ENCODE results near the gene IER3IP1. TPM values are rescaled to one million over a fixed set of nuclear protein-coding genes. Genes with fewer than 3 reads are reported as not detected.
A peak's percentile ranks its signal among the peaks of the same experiment; 100 is the strongest.

IER3IP1 gene
- total RNA-seq, 4 donors from 2014 or later: 13.0 to 17.0 (median 14.3) TPM

DNA sequence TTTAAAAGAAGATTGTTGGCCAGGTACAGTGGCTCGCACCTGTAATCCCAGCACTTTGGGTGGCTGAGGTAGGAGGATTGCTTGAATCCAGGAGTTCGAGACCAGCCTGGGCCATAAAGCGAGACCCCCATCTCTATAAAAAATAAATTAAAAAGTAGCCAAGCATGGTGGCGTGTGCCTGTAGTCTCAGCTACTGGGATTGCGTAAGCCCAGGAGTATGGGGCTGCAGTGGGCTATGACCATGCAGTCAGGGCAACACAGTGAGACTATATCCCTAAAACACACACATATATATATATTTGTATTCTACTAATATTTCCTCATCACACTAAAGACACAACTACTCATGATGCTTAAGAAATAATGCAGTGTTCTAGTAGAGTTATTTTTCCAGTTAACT, 33.0 kb downstream of the IER3IP1 start:
- ATAC-seq (no peak), DNase-seq (no peak)
- H3K9me3 ChIP-seq: no peaks in the 10 kb centered on the region
- intact Hi-C loops (cut with DNase I; ENCODE audit: low total_unique reads): no loop called here
- no peak overlapping the region for H3K27ac ChIP-seq
- H3K27me3 ChIP-seq: no peaks in the 10 kb centered on the region
- H3K4me3 ChIP-seq: no peak overlapping the region
- in situ Hi-C loops (cut with MboI; ENCODE audit: low sequenced_read_pairs in 4 of 4): no loop called here
- peaks cover 31 to 46% of the 10 kb centered on the region in 2 donors for H3K4me1 ChIP-seq
- no peak for TF ChIP-seq POLR2A (IDR thresholded peaks at IDR 0.05)
- TF ChIP-seq, protein P1, sequence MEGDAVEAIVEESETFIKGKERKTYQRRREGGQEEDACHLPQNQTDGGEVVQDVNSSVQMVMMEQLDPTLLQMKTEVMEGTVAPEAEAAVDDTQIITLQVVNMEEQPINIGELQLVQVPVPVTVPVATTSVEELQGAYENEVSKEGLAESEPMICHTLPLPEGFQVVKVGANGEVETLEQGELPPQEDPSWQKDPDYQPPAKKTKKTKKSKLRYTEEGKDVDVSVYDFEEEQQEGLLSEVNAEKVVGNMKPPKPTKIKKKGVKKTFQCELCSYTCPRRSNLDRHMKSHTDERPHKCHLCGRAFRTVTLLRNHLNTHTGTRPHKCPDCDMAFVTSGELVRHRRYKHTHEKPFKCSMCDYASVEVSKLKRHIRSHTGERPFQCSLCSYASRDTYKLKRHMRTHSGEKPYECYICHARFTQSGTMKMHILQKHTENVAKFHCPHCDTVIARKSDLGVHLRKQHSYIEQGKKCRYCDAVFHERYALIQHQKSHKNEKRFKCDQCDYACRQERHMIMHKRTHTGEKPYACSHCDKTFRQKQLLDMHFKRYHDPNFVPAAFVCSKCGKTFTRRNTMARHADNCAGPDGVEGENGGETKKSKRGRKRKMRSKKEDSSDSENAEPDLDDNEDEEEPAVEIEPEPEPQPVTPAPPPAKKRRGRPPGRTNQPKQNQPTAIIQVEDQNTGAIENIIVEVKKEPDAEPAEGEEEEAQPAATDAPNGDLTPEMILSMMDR (IDR thresholded peaks at IDR 0.05 in 4 of 5, conservative IDR thresholded peaks at IDR 0.05 in 1 of 5): no peak
- no peaks in the 10 kb centered on the region for H3K36me3 ChIP-seq

DNA sequence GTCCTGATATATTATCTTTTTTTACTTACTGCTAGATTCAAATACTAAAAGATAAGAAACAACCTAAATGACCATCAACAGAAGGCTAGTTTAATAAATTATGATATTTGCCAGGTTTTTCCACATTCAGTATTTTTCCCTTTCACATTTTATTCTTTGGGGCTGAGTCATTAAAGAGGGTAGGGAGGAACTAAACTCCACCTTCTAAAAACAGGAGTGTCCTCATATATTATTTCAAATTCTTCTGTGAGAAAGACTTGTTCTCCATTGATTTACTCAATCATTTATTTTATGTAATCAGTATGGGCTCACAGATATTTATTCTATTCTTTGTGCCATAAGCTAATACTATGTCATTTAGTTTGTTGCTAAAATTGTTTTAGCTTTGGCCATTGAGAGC, 34.9 kb downstream of the IER3IP1 start:
- H3K36me3 ChIP-seq: no peaks in the 10 kb centered on the region
- no peaks in the 10 kb centered on the region for H3K27me3 ChIP-seq
- intact Hi-C loops (cut with DNase I; ENCODE audit: low total_unique reads) (no loop called here), in situ Hi-C loops (cut with MboI; ENCODE audit: low sequenced_read_pairs in 4 of 4) (no loop called here)
- H3K4me3 ChIP-seq: no peak overlapping the region
- TF ChIP-seq, protein P1 (IDR thresholded peaks at IDR 0.05 in 4 of 5, conservative IDR thresholded peaks at IDR 0.05 in 1 of 5): no peak
- TF ChIP-seq POLR2A (IDR thresholded peaks at IDR 0.05): no peak
- peaks cover 25 to 35% of the 10 kb centered on the region in 2 donors for H3K4me1 ChIP-seq
- no peak overlapping the region for H3K27ac ChIP-seq
- no peaks in the 10 kb centered on the region for H3K9me3 ChIP-seq
- no peak for DNase-seq
- ATAC-seq: peak; percentile 49 to 52

DNA sequence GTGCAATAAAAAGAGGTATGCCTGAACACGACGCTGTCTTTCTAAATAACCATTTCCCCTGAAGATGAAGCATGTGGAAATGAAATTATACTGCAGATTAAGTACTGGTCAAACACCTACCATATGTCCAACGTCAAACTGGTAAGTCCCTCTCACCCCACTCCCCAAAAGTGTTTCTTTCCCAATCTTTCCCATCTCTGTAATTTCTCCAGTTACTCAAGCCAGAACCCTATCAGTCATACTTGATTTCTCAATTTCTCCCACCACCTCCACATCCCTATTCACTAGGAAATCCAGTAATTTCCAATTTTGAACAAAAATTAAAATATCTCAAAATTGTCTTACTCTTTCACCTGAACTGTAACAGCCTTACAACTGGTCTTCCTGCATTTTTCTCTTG, 55.0 kb downstream of the IER3IP1 start:
- H3K27ac ChIP-seq: no peak overlapping the region
- no peak for TF ChIP-seq POLR2A (IDR thresholded peaks at IDR 0.05)
- TF ChIP-seq, protein P1 (IDR thresholded peaks at IDR 0.05 in 4 of 5, conservative IDR thresholded peaks at IDR 0.05 in 1 of 5): no peak
- no peaks in the 10 kb centered on the region for H3K9me3 ChIP-seq
- H3K4me1 ChIP-seq: no peaks in the 10 kb centered on the region
- in situ Hi-C loops (cut with MboI; ENCODE audit: low sequenced_read_pairs in 4 of 4) (no loop called here), intact Hi-C loops (cut with DNase I; ENCODE audit: low total_unique reads) (no loop called here)
- DNase-seq: no peak
- no peaks in the 10 kb centered on the region for H3K27me3 ChIP-seq
- no peak for ATAC-seq
- no peak overlapping the region for H3K4me3 ChIP-seq
- H3K36me3 ChIP-seq: peaks cover 0 to 4% of the 10 kb centered on the region in 2 donors

DNA sequence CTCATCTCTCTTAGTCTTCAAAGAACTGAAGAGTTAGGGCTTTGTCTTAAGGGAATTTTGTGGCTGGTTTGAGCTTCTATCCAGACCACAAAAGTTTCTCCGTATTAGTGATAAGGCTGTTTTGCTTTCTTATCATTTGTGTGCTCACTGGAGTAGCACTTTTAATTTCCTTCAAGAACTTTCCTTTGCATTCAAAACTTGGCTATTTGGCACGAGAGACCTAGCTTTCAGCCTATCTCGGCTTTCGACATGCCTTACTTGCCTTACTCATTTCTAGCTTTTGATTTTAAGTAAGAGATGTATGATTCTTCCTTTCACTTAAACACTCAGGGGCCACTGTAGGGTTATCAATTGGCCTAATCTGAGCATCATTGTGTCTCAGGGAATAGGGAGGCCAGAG, 55.7 kb downstream of the IER3IP1 start:
- Histone ChIP-seq H3K9me3 (no peaks in the 10 kb centered on the region), H3K27ac (no peak overlapping the region), H3K4me3 (no peak overlapping the region), H3K27me3 (no peaks in the 10 kb centered on the region), H3K4me1 (no peaks in the 10 kb centered on the region), H3K36me3 (peaks cover 0 to 4% of the 10 kb centered on the region in 2 donors)
- TF ChIP-seq POLR2A (IDR thresholded peaks at IDR 0.05): no peak
- TF ChIP-seq, protein P1 (IDR thresholded peaks at IDR 0.05 in 4 of 5, conservative IDR thresholded peaks at IDR 0.05 in 1 of 5): no peak
- in situ Hi-C loops (cut with MboI; ENCODE audit: low sequenced_read_pairs in 4 of 4) (no loop called here), intact Hi-C loops (cut with DNase I; ENCODE audit: low total_unique reads) (no loop called here)
- ATAC-seq: no peak
- no peak for DNase-seq

DNA sequence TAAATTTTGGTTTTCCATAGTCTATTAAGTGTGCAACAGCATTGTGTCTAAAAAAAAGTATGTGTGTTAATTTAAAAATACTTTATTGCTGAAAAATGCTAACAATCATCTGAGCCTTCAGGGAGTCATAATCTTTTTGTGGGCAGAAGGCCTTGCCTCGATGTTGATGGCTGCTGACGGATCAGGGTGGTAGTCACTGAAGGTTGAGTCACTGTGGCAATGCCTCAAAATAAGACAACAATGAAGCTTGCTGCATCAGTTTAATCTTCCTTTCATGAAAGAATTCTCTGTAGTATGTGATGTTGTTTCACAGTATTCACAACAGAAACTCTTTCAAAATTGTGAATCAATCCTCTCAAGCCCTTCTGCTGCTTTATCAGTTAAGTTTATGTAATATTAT, 57.2 kb downstream of the IER3IP1 start:
- no peak for ATAC-seq
- in situ Hi-C loops (cut with MboI; ENCODE audit: low sequenced_read_pairs in 4 of 4) (no loop called here), intact Hi-C loops (cut with DNase I; ENCODE audit: low total_unique reads) (no loop called here)
- peaks cover 0 to 14% of the 10 kb centered on the region in 2 donors for H3K36me3 ChIP-seq
- no peak overlapping the region for H3K27ac ChIP-seq
- H3K27me3 ChIP-seq: no peaks in the 10 kb centered on the region
- TF ChIP-seq, protein P1 (IDR thresholded peaks at IDR 0.05 in 4 of 5, conservative IDR thresholded peaks at IDR 0.05 in 1 of 5): no peak
- no peak for TF ChIP-seq POLR2A (IDR thresholded peaks at IDR 0.05)
- no peak for DNase-seq
- H3K4me1 ChIP-seq: no peaks in the 10 kb centered on the region
- H3K4me3 ChIP-seq: no peak overlapping the region
- no peaks in the 10 kb centered on the region for H3K9me3 ChIP-seq
